Measurements from ENCODE around the gene DLL4.
"Not testable (repeated sequence)": the region's sequence is repeated elsewhere in the genome, so short reads cannot be mapped to it uniquely, and the experiment has no call there.

Gene DLL4

GRCh38 chr15:40958723-40959122 is 29.6 kb downstream of the DLL4 start:
- DNase-seq (no peak), ATAC-seq (no peak)

GRCh38 chr15:40959331-40960141 is 30.4 kb downstream of the DLL4 start:
- no peak for ATAC-seq

GRCh38 chr15:40960151-40960885 is 31.2 kb downstream of the DLL4 start:
- ATAC-seq (no peak), DNase-seq (no peak)

More at GRCh38 chr15:40959331-40960141, 30.4 kb downstream of the DLL4 start:
- no peak for DNase-seq

- DNase-seq = no peak
Measured at GRCh38 chr15:40960925-40961324, 31.8 kb downstream of the DLL4 start.

GRCh38 chr15:40961740-40962139 is 32.6 kb downstream of the DLL4 start:
- ATAC-seq = not testable (repeated sequence)

More at GRCh38 chr15:40960925-40961324, 31.8 kb downstream of the DLL4 start:
- no peak for ATAC-seq

GRCh38 chr15:40962317-40962716 is 33.2 kb downstream of the DLL4 start:
- not testable (repeated sequence) for DNase-seq, ATAC-seq

More at GRCh38 chr15:40961740-40962139, 32.6 kb downstream of the DLL4 start:
- DNase-seq = not testable (repeated sequence)

- ATAC-seq = no peak
- no peak for DNase-seq
Measured at GRCh38 chr15:40963201-40963600, 34.1 kb downstream of the DLL4 start.

GRCh38 chr15:40964006-40964405 is 34.9 kb downstream of the DLL4 start:
- ATAC-seq = no peak

GRCh38 chr15:40964634-40965033 is 35.5 kb downstream of the DLL4 start:
- DNase-seq (no peak), ATAC-seq (no peak)

More at GRCh38 chr15:40964006-40964405, 34.9 kb downstream of the DLL4 start:
- DNase-seq = no peak

GRCh38 chr15:40968290-40969085 is 39.3 kb downstream of the DLL4 start:
- ATAC-seq = no peak
- DNase-seq = no peak

- DNase-seq = no peak
- no peak for ATAC-seq
Measured at GRCh38 chr15:40969363-40969762, 40.2 kb downstream of the DLL4 start.

GRCh38 chr15:40974879-40975278 is 45.7 kb downstream of the DLL4 start:
- DNase-seq = no peak
- ATAC-seq = no peak

- ATAC-seq (no peak), DNase-seq (no peak)
Measured at GRCh38 chr15:40976819-40977218, 47.7 kb downstream of the DLL4 start.

GRCh38 chr15:40978141-40978540 is 49.0 kb downstream of the DLL4 start:
- DNase-seq (no peak), ATAC-seq (no peak)

- DNase-seq (no peak), ATAC-seq (no peak)
Measured at GRCh38 chr15:40978562-40978961, 49.4 kb downstream of the DLL4 start.

- ATAC-seq = no peak
Measured at GRCh38 chr15:40981186-40981585, 52.0 kb downstream of the DLL4 start.

GRCh38 chr15:40982855-40983254 is 53.7 kb downstream of the DLL4 start:
- DNase-seq (no peak), ATAC-seq (no peak)

More at GRCh38 chr15:40981186-40981585, 52.0 kb downstream of the DLL4 start:
- no peak for DNase-seq

- DNase-seq (no peak), ATAC-seq (no peak)
Measured at GRCh38 chr15:40984406-40984805, 55.3 kb downstream of the DLL4 start.

GRCh38 chr15:40984964-40985363 is 55.8 kb downstream of the DLL4 start:
- ATAC-seq (no peak), DNase-seq (no peak)

- DNase-seq (no peak), ATAC-seq (no peak)
Measured at GRCh38 chr15:40985541-40986330, 56.6 kb downstream of the DLL4 start.

GRCh38 chr15:40986820-40987219 is 57.7 kb downstream of the DLL4 start:
- DNase-seq = no peak
- no peak for ATAC-seq

- DNase-seq = no peak
- no peak for ATAC-seq
Measured at GRCh38 chr15:40988156-40988555, 59.0 kb downstream of the DLL4 start.
